Left forelimb (tissue), 1 donor: ENCODE data around the gene YAE1.

Experiments
- DNase-seq: peaks from one replicate; pipeline ENCODE4 v3.0.0-alpha.2; 2018; ENCODE audit warnings: low spot score

The YAE1 gene

GRCh38 chr7:39554583-39555165 lies 11.5 kb upstream of the YAE1 start:
- no peak for DNase-seq

DNA sequence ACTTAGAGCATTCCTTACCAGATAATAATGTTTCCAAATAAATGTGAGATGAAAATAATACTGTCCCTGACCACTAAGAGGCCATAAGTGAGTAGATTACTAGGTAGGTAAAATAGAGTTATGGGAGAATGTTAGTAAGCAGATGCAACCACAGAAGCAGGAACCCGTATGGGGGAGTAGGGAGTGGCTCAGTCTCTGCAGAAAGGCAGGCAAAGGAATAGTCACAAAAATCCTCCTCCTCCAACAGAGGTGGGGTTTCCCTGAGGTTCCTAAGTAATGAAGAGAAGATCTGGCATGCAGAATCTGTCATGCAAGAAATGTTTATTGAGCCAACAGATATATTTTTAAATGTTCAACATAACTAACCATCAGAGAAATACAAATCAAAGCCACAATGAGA lies 9.0 kb upstream of the YAE1 start:
- DNase-seq, result no peak

DNA sequence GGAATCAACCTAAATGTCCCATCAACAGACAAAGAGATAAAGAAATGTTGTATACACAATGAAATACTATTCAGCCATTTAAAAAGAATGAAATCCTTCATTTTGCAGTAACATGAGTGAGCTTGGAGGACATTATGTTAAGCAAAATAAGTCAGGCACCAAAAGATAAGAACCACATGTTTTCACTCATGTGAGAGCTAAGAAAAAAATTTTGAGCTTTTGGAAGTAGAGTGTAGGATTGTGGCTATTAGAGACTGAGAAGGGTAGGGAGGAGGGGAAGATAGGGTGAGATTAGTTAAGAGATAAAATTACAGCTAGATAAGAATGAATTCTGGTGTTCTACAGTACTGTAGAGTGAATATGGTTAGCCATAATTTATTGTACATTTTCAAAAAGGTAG lies 8.3 kb upstream of the YAE1 start:
- no peak for DNase-seq

DNA sequence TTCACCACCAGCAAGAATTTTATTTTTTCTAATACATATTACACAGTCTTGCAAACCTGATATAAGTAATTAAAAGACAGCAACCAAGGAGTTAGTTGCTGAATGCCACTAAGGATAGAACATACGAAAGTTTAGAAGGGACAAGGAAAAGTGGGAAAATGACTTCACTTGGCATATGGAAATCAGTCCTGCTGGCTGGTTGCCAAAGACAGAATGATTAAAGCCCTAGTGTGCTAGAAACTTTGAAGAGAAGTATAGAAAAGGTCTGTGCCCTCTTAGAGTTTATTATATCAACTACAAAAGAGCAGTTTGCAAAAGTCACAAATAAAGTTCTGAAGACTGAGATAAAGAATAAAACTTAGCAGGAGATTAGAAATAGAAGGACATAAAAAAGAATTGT lies 5.8 kb upstream of the YAE1 start:
- no peak for DNase-seq

DNA sequence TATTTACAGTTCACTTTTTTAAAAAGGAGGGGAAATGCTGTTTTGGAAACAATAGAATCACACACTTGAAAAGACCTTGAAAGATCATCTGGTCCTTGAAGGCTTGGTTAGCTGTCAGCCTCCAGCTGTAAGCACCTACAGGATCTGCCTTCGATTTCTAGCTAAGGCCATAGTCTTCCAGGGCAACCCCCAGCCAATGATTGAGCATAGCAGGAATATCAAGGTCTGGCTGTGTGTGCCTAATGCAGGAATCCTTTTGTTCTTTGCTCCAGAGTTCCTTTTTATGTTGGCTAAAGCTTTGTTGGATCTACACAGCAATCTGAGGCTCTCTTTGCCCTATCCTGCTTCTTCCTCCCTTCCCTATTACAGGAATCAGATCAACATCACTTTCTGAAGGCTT lies 5.2 kb upstream of the YAE1 start:
- no peak for DNase-seq

DNA sequence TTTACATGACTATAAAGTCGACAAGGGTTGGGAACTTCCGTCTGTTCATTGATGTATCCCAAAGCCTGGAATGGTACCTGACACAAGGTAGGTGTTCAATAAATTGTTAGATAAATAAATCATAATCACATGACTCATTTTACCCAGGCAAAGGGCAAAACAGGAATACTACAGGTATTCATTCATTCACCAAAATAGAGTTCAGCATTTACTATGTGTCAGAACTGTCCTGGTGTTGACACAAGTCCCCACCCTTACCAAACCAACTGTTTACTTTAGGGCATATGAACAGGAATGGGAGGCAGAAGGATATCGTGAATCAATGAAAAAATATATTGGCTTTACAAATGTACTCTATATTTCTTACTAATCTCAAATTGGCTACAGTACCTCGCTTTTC lies 666 bp upstream of the YAE1 start:
- DNase-seq, result no peak

DNA sequence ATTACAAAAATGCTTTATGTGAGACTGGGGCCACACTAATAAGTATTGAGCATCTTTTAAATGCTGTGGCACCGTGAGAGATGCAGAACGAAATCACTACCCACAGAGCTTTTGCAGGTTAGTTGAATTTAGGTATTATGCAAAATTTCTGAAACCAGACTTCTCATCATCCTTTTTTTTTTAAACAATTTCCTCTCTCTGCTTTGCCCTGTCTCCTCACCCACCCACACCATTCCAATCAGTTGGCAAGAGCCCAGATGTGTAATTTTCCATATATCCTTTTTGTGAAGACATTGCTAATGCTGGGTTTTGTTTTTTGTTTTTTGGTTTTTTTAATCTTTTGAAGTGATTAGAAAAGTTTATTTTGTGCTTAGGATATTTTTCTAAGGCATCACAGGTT lies 1.1 kb downstream of the YAE1 start:
- no peak for DNase-seq

DNA sequence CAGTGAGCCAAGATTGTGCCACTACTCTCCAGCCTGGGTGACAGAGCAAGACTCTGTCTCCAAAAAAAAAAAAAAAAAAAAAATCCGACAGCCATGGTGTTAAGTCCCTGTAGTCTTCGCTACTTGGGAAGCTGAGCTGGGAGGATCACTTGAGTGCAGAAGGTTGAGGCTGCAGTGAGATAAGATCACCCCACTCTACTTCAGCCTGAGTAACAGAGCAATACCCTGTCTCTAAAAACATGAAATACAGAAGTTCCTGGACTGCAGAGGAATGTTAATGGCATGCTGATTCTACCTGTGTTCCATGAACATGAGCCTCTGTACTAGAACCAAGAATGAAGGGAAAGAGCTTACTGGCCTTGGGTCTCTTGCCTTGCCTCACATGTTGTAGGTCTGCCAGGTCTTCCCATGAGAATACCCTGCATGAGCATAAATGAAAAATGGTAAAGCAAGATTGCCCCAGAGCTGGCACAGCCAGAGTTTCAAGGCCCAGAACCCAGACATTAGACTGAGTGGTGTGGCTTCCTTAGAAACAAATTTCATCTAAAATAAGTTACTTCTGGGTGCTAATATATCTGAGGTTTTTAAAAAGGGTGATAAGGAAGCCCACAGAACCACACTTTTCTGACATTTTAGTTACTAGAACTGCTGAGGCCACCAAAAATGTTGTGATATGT lies 8.6 kb downstream of the YAE1 start:
- DNase-seq, result no peak

GRCh38 chr7:39577229-39577874 lies 11.1 kb downstream of the YAE1 start:
- DNase-seq, result no peak

DNA sequence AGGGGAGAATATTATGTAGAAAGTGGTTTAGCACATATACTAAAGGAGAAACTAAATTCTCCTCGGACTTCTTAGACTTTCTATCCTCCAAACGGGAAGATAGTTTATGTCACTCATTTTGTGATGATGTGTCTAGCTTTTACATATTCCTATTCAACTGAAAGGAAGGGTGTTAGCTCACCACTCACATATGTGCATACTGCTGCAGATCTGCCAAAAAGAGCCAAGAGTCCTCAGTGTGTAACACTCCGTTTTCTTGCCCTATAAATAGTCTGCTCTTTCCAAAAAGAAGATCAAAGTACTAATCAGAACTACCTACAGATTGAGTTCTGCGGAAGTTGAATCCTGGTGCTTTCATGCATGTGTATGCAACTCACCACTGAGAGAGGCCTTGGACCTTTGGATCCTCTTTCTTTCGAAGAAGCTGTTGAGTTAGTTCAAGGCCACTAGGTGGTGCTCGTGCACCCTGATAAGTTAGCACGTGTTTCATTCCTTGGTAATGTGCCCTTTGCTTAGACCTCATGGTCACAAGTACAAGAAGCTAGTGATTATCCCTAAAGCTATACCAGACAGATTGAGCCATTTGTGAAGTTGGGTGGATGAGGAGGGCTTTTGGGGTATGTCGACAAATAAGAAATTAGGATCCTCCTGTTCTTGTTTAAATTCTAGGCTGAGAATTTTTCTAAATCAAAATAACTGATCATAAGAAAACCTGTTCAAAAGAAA lies 14.1 kb downstream of the YAE1 start:
- peak; percentile 75 for DNase-seq

- no peak for DNase-seq
Observed at GRCh38 chr7:39582536-39582935, 16.3 kb downstream of the YAE1 start.

DNA sequence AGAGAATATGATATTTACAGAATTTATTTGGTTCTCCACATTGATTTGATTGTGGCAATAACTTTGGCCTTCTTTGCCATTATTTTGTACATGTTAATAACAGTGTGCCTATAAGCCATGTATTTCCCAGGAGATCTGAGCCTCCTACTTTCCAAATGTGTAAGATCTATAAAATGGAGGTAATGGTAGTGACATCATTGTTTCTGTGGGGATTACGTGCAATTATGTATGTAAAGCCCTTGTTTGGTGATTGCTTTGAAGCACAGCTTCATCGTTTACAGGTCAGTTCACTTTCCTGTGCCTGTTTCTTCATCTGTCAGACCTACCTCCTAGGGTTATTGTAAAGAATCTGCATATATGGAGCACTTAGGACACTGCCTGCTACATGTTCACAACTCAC lies 17.3 kb downstream of the YAE1 start:
- no peak for DNase-seq

DNA sequence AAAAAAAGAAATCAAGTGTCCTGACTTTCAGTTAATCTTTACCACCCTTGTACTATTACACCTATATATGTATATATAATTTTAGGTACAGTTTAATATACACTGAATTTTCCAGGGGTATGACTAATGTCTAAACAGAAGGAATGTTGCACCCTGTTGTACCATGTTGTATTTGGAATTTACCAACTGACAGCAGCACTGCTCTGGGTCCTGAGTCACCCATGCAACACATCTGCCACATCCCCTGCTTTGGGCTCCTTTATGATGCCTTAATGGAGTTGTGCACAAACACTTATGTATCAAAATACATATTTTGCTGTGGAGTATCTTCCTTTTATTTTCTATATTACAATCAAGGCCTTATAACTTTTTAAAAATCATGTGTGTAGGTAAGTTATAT lies 21.2 kb downstream of the YAE1 start:
- DNase-seq, result no peak

GRCh38 chr7:39588416-39588815 lies 22.2 kb downstream of the YAE1 start:
- no peak for DNase-seq

DNA sequence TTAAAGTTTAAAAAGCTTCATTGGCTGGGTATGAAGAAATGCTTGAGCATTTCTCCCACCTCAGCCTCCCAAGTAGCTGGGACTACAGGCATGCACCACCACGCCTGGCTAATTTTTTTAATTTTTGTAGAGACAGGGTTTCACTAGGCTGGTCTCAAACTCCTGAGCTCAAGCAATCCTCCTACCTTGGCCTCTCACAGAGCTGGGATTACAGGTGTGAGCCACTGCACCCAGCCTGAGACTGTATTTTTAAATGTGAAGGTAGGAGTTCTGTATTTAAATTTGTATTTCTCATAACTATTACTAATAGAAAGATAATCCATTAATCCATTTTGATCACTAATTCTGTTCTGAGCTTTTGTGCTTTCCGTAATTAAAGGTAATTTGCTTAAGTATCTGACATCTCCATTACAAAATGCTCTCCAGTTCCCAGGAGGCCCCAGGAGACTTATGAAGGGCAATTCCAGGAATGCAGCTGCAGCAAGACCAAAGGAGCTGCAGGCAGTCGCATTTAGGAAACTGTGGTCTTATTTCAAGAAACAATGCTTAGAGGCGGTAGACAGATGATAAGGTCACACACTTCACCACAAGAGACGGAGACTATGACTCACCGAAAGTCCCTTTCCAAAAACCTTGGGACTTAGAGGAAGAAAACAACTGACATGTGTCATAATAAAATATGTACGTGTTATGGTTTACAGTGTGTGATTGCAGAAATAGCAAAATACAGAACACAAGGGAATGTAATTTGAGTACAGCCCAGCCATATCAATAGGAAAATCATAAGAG lies 23.3 kb downstream of the YAE1 start:
- no peak for DNase-seq

DNA sequence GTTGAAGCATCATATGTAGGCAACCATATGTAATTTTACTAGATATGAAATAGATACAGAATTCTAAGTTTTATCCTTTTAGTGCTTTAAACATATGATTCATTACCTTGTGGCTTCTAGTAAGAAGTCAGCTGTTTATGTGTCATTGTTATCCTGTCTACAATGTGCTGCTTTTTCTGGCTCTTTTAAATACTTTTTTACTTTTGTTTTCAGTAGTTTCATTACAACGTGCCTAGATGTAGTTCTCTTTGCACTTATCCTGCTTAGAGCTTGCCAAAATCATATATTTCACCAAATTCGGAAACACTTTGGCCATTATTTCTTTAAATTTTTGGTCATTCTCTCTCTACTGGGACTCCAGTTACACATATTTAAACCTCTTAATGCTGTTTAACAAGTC lies 26.4 kb downstream of the YAE1 start:
- no peak for DNase-seq

DNA sequence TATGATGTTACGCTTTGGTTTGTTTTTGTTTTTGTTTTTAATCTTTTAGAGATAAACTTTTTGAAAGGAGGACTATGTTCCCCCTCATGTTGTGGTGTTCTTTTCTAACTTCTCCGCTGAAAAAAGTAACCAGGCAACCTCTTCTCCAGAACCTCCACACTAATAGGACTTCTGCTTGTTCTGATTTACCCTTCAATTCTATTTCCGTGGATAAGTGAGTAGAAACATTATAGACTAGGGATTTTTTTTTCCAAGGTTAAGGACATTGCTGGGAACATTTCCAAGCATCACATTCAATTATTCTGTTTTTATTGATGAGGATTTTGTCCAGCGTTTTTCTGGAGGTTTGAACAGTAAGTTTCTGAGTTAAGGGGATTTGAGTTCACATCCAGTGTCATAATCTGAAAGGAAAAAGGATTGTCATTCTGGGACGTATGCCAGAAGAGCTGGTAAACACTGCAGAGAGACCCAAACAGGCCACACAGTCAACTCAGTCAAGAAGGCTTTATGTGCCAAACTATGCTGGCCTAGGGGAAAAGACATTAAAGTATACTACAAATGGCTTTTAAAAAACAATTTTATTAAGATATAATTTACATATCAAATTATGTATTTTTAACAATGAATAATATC lies 28.9 kb downstream of the YAE1 start:
- no peak for DNase-seq

DNA sequence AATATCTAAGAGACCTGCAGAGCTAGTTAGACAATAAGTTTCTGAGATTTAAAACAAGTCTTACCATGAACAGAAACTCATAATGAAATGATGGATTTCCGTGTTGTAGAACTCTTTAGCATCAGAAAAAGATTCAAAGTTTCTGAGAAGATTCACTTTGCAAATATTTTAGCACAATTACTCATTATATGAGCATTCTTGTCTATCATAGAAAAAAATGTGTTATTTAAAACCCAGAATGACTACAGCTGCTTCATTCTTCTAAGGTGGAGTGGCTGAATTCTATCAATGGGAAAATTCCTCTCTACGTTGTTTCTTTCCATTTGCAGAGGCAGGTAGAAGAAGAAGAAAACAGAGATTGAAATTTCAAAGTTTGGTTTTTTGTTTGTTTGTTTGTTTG lies 36.1 kb downstream of the YAE1 start:
- DNase-seq, result no peak

DNA sequence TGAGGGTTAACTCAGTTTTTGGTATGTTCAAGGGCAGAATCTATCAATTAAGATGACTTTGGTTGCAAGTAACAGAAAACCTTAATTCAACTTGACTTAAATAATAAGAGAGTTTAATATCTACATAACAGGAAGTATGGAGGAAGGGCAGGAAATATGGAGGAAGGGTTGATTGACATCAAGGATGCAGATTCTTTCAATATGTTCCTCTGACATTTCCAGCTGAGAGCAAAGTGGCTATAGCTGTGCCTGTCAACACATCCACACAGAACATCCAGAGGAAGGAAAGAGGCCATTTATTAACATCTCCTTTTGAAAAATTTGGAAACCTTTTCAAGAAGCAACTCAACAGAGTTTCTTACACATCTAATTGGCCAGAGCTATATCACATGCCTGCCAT lies 37.7 kb downstream of the YAE1 start:
- DNase-seq, result no peak

- DNase-seq, result no peak
Observed at GRCh38 chr7:39605087-39605486, 38.9 kb downstream of the YAE1 start.

DNA sequence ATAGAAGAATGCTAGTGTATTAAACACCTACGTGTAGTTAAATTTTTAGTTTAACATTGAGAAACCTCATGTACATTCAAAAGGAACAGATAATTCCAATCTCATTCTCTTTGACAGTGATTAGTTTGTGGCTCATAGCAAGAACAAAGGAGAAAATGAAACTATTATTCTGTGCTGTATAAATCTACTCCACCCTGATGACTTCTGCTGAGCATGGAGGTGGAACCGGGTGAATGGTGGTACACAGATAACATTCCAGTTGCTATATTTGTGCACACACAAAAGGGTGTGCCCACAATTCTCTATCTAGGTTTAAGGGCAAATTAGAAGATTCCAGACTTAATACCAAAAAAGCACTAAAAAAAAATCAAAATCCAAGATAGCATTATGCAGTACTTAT lies 40.1 kb downstream of the YAE1 start:
- no peak for DNase-seq

DNA sequence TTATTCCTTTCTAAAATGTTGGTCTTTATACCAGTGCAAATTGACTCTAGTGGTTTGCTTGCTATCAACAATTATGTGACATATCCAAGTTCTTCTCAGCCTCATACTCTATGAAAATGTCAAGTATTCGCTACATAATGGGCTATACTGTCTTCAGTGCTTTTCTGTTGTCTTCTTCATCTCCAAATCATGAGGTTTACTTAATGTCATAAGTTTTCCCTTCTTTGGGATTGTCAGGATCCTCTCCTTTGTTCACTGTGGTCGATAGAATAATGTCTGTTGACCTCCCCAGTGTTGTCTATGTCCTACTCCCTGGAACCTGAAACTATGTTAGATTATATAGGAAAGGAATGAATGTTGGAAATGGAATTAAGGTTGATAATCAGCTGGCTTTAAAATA lies 40.7 kb downstream of the YAE1 start:
- no peak for DNase-seq
